ENCODE data around the gene PRRT3.
"Not testable (repeated sequence)": the region's sequence is repeated elsewhere in the genome, so short reads cannot be mapped to it uniquely, and the experiment has no call there.

PRRT3 gene

DNA sequence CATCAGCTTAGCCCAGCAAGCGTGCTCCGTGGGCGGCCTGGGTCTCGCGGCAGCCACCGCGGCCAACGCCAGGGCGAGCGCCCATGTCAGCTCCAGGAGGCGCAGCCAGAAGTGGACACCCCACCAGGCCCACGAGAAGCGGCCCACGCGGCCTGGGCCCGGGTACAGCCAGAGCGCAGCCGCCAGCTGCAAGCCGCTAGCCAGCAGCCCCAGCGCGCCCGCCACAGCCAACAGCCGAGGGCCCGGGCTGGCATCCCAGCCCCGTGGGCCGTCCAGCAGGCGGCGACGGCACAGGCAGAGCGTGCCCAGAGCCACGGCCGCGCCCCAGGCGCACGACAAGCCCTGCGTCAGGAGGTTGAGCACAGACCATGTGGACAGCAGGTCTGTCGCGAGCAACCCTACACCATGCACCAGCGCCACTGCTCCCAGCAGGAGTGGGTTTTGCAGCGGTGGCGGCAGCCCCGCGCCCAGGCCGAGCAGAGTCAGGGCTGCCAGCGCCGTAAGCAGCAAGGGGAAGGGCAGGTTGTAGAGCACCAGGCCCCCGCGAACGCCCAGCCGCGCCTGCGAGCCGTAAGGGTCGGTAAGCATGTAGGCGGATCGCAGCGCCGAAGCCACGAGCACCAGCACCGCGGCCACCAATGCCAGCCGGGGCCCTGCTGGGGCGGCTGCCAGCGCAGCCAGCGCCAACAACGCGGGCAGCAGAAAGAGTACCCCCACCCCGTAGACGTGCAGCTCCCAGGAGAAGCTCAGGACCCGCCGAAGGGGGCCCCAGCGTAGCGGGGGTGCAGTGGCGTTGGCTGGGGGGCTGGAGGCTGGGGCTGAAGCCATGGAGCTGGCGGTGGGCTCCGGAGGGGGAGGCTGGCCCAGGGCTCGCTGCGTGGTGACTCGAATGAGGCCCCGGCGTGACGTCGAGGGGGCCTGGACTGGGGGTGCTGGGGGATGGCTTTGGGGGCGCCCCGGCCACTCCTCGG, 4.9 kb downstream of the PRRT3 start:
- DNase-seq (ENCODE audit: low read depth): no peak

- peak; percentile 80 for DNase-seq (ENCODE audit: low read depth)
Measured at GRCh38 chr3:9946112-9947024, 5.8 kb downstream of the PRRT3 start.

DNA sequence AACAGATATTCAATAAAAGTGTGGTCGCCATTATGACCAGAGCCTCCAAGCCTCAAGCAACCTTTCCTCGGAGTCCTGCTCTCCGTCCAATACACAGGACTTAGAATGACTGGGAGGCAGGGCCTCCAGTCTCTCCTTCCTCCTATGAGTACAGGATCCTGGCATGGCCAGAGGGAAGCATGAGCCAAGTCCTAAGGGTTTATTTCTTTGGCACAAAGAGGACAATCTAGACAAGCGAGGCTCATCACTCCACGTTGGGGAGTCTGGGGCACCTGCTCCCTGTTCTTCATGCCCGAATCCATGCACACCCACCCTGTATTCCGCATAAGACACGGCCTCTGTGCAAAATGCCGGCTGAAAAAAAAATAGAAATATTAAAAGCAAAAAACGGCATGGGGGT, 6.8 kb downstream of the PRRT3 start:
- DNase-seq (ENCODE audit: low read depth): no peak

- no peak for DNase-seq (ENCODE audit: low read depth)
Measured at GRCh38 chr3:9944271-9944670, 7.9 kb downstream of the PRRT3 start.

DNA sequence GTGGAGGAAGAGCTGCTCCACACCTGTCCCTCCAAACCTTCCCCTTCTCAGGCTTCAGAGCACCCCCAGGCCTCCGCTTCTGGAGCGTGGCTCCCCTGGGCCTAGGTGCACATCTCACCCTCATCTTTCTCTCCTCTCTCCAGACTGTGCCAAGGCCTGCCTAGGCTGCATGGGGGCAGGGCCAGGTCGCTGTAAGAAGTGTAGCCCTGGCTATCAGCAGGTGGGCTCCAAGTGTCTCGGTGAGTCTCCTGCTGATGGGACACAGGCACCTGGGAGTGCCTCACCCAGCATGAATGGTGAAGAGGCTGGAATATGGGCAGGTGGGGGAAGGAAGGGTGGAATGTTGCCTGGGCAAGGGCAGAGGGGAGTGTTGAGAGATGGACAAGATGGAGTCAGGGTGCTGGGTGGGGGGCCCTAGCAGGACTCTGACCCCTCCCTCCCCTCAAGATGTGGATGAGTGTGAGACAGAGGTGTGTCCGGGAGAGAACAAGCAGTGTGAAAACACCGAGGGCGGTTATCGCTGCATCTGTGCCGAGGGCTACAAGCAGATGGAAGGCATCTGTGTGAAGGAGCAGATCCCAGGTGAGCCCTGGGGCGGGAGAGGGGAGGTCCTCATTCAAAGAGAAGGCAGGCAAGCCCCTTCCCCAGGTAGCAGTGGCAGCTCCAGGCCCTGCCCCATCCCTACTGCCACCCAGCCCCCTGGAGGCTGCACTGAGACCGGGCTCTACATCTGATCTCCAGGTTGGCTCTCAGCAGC, 9.1 kb downstream of the PRRT3 start:
- DNase-seq (ENCODE audit: low read depth): no peak

DNA sequence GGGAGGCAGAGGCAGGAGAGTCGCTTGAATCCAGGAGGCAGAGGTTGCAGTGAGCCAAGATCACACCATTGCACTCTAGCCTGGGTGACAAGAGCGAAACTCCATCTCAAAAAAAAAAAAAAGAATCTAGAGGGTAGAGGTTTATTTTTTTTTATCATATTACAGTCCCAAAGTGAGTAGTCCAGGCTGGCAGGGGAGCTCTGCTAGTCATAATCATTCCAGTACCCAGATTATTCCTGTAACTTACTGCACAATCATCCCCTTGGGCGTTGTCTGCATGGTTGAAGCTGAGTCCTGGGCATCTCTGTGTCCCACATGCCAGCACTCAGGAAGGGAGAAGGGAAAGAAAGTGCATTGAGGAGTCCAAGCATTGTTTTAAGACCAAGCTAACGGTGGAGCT, 10.0 kb downstream of the PRRT3 start:
- DNase-seq (ENCODE audit: low read depth): no peak

DNA sequence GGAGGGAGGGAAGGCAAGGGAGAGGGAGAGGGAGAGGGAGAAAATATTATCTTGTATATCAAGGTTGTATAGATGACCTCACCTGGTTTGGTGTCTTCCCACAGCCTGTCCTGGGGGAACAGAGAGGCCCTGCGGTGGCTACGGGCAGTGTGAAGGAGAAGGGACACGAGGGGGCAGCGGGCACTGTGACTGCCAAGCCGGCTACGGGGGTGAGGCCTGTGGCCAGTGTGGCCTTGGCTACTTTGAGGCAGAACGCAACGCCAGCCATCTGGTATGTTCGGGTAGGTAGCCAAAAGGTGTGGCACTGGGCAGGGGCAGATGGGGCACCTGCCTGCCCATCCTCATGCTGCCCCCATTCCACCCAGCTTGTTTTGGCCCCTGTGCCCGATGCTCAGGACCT, 11.5 kb downstream of the PRRT3 start:
- no peak for DNase-seq (ENCODE audit: low read depth)

DNA sequence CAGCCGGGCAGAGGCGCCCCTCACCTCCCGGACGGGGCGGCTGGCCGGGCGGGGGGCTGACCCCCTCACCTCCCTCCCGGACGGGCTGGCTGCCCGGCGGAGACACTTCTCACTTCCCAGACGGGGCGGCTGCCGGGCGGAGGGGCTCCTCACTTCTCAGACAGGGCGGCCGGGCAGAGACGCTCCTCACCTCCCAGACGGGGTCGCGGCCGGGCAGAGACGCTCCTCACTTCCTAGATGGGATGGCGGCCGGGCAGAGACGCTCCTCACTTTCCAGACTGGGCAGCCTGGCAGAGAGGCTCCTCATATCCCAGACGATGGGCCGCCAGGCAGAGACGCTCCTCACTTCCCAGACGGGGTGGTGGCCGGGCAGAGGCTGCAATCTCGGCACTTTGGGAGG, 12.3 kb downstream of the PRRT3 start:
- DNase-seq (ENCODE audit: low read depth): not testable (repeated sequence)

- no peak for DNase-seq (ENCODE audit: low read depth)
Measured at GRCh38 chr3:9938966-9939365, 13.2 kb downstream of the PRRT3 start.

- no peak for DNase-seq (ENCODE audit: low read depth)
Measured at GRCh38 chr3:9937486-9938238, 14.5 kb downstream of the PRRT3 start.

GRCh38 chr3:9935966-9936510, 16.2 kb downstream of the PRRT3 start:
- DNase-seq (ENCODE audit: low read depth): no peak

- DNase-seq (ENCODE audit: low read depth): no peak
Measured at GRCh38 chr3:9934993-9935392, 17.2 kb downstream of the PRRT3 start.

GRCh38 chr3:9934235-9934621, 18.0 kb downstream of the PRRT3 start:
- DNase-seq (ENCODE audit: low read depth): no peak

DNA sequence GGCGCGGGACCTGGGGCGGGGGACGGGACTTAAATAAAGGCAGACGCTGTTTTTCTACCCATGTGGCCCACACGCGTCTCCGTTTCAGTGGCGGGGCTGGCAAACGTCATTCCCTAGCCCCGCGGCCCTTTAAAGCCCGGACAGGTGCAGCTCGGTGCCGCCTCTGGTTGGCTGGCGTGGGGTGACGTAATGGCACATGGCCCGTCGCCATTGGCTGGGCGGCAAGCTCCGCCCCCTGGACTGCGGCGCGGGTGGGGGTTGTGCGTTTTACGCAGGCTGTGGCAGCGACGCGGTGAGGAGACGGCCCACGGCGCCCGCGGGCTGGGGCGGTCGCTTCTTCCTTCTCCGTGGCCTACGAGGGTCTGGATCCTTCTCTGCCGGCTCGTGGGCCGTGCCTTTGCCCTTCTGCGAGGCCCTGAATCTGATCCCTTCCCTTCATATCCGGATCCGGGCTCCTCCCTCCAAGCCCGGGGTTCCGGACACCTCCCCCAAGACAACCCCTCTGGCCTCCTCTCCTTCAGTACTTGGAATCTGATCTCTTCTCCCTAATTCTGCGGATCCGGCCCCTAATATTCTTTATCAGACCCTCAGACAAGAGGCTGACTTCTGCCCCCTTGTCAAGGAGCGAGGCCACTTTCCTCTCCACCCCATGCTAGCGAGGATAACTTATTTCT, 18.5 kb downstream of the PRRT3 start, which contains the start of gene CRELD1:
CRELD1 (plus strand) TSS at position 274 of the 674 bp plus-strand sequence. CDS start 605 bp downstream, outside the sequence.
- DNase-seq (ENCODE audit: low read depth): peak; percentile 95

DNA sequence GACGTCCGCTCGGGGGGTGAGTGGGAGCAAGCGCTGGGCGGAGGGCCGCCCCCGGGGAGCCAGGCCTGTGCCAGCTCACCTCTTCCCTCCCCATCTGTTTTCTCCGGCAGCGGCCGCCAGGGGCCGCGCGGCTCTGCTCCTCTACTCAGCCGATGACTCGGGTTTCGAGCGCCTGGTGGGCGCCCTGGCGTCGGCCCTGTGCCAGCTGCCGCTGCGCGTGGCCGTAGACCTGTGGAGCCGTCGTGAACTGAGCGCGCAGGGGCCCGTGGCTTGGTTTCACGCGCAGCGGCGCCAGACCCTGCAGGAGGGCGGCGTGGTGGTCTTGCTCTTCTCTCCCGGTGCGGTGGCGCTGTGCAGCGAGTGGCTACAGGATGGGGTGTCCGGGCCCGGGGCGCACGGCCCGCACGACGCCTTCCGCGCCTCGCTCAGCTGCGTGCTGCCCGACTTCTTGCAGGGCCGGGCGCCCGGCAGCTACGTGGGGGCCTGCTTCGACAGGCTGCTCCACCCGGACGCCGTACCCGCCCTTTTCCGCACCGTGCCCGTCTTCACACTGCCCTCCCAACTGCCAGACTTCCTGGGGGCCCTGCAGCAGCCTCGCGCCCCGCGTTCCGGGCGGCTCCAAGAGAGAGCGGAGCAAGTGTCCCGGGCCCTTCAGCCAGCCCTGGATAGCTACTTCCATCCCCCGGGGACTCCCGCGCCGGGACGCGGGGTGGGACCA, 19.2 kb downstream of the PRRT3 start:
- peak; percentile 82 for DNase-seq (ENCODE audit: low read depth)

- DNase-seq (ENCODE audit: low read depth): no peak
Measured at GRCh38 chr3:9932535-9932842, 19.7 kb downstream of the PRRT3 start.

GRCh38 chr3:9930804-9931418, 21.3 kb downstream of the PRRT3 start:
- DNase-seq (ENCODE audit: low read depth): no peak

GRCh38 chr3:9928158-9928557, 24.1 kb downstream of the PRRT3 start:
- no peak for DNase-seq (ENCODE audit: low read depth)

DNA sequence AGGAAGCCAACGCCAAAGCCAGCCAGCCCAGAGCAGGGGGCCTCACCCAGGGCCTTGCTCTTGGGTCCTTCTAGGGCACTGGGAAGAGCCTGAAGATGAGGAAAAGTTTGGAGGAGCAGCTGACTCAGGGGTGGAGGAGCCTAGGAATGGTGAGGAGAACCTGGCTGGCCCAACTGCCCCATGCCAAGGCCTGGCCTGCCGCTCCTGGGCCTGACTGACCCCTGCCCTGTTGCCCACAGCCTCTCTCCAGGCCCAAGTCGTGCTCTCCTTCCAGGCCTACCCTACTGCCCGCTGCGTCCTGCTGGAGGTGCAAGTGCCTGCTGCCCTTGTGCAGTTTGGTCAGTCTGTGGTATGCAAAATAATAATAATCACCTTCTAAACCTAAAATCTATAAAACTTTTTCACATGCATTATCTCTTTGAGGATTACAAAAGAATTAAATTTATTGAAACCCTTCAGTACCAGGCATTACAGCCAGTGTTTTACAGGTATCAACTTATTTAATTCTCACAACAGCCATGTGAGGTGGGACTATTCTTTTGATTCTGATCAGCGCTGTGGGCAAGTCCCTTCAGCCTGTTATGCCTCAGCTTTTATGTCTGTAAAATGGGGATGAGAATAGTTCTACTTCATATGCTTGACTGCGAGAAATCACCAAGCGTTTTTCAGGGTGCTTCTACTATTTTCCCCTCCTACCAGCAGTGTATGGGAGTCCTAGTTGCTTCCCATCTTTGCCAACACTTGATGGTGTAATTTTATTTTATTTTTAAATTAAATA, 33.8 kb downstream of the PRRT3 start:
- DNase-seq (ENCODE audit: low read depth): no peak
